Esophagus squamous epithelium (tissue), 5 donors: ENCODE measurements around the gene KRT4. TPM values are rescaled to one million over a fixed set of nuclear protein-coding genes. Genes with fewer than 3 reads are reported as not detected.

Source experiments
- DNase-seq: peaks from one replicate; lab custom pipeline; 2025; lab: John Stamatoyannopoulos, UW
- H3K27ac ChIP-seq, 4 donors: fragments of 200-600 bp; sonication (generic); one replicate each; pipeline ENCODE4 v1.5.1; 2016 to 2019; ENCODE audit warnings: mild to moderate bottlenecking in 1 of 4
- H3K27me3 ChIP-seq, 4 donors: fragments of 200-600 bp; sonication (generic); 1 replicate in 3 of 4; 2 replicates in 1 of 4; pipeline versions ENCODE4 v1.5.1 to v1.6.0; 2017 to 2021; ENCODE audit warnings: antibody characterized with exemption in 1 of 4
- H3K36me3 ChIP-seq, 3 donors: fragments of 200-600 bp; sonication (generic); one replicate each; pipeline ENCODE4 v1.5.1; 2016 to 2019
- H3K4me1 ChIP-seq, 3 donors: fragments of 200-600 bp; sonication (generic); one replicate each; pipeline ENCODE4 v1.5.1; 2017 to 2019
- H3K4me3 ChIP-seq, 4 donors: fragments of 200-600 bp; sonication (generic); 1 replicate in 3 of 4; 2 replicates in 1 of 4; pipeline ENCODE4 v1.5.1; 2016 to 2019; ENCODE audit warnings: mild to moderate bottlenecking in 2 of 4, moderate library complexity in 1 of 4
- H3K9me3 ChIP-seq, 3 donors: fragments of 200-600 bp; sonication (generic); one replicate each; pipeline ENCODE4 v1.5.1; 2016 to 2019
- CTCF ChIP-seq, 6 experiments: fragments of 450-650 bp in 4 of 6; fragments of 200-600 bp in 2 of 6; sonication (generic) in 2 of 6; IDR thresholded peaks; one replicate each; pipeline ENCODE4 v1.5.1; 2016 to 2019; ENCODE audit warnings: antibody characterized with exemption in 6 of 6, mild to moderate bottlenecking in 4 of 6, moderate library complexity in 4 of 6
- POLR2A ChIP-seq, 4 donors: fragments of 450-650 bp; IDR thresholded peaks; one replicate each; pipeline ENCODE4 v1.6.1; 2017; ENCODE audit warnings: antibody characterized with exemption in 4 of 4, mild to moderate bottlenecking in 4 of 4, moderate library complexity in 3 of 4
- WGBS, 2 donors: methylation state at CpG; one replicate each; pipeline ENCODE4 v1.1.5; 2018; 5-methylcytosine and 5-hydroxymethylcytosine counted together
- intact Hi-C: fragments of 100-400 bp; cut with DNase I; formaldehyde crosslinking; loops from one replicate; pipeline ENCODE4 v1.15.0; 2022
- total RNA-seq, 4 donors: library from RNA; depleted of rRNA; stranded (reverse); fragments of >200 nt; gene quantifications; one replicate each; pipeline ENCODE4 v1.1.0, GENCODE V29; 2016
- donor health status: DM: yes; HTN: yes; CAD: no.

The KRT4 gene
- total RNA-seq, 4 donors from 2014 or later: 3,147 to 27,876 (median 8,563) TPM

GRCh38 chr12:52778833-52779232 is 35.1 kb downstream of the KRT4 start:
- DNase-seq: no peak
- no peaks in the 10 kb centered on the region for H3K4me1 ChIP-seq
- no peaks in the 10 kb centered on the region for H3K36me3 ChIP-seq
- intact Hi-C loops: no loop called here
- TF ChIP-seq CTCF (IDR thresholded peaks at IDR 0.05) (no peak), POLR2A (IDR thresholded peaks at IDR 0.05) (no peak)
- H3K9me3 ChIP-seq: no peaks in the 10 kb centered on the region
- H3K27me3 ChIP-seq: peaks cover 0 to 32% (median 0%) of the 10 kb centered on the region in 4 donors
- H3K4me3 ChIP-seq: no peak overlapping the region
- WGBS, 2 donors: 72 to 100% methylated on average over 2 of the region's 2 CpGs
- H3K27ac ChIP-seq: no peak overlapping the region

DNA sequence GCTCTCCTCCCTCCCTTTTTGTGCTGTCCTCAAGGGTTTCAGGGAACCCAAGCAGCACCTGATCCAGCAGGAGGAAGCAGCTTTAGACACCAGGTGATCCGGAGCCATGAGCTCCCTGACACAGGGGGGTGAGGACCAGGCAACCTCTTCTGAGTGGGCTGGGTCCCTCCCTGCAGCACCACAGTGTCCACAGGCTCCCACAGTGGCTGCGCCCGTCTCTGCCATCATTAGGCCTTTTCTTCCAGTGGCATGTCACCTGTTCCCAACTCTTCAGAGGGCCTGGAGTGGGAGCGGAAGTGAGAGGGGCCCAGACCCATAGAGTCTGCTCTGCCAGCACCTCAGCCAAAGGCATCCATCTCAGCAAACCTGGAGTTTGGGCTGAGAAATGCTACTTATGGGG is 36.4 kb downstream of the KRT4 start:
- no CpG with 5 or more reads among the region's 4 CpGs for WGBS, 2 donors
- no peak for DNase-seq
- H3K27me3 ChIP-seq: peaks cover 0 to 29% (median 0%) of the 10 kb centered on the region in 4 donors

DNA sequence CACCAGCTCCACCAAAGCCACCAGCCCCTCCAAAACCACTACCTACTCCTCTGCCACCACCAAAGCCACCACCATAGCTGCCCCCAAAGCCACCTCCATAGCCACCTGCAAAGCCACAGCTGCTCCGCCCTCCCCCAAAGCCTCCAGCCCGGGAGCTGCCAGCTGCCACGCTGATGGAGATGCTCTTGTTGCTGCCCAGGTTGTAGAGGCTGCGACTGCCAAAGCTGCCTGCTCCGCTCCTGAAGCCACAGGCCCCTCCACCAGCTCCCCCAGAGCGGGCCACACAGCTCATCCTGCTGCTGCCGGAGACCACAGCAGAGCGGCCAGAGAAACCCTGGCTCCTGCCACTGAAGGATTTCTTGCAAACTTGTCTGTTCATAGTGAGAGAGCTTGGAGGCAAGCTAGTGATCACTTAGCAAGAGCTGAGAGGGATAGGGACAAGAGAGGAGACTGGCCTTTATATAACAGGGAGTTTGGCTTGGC is 37.0 kb downstream of the KRT4 start, which contains the start of gene KRT76:
TSS of gene KRT76 (minus strand) at position 433 of the 483 bp plus-strand sequence. CDS start at position 379, 54 bp downstream.
- Histone ChIP-seq H3K4me1 (no peaks in the 10 kb centered on the region), H3K36me3 (no peaks in the 10 kb centered on the region), H3K27ac (no peak within 1 kb of the TSS), H3K27me3 (peaks cover 0 to 27% (median 0%) of the 10 kb centered on the region in 4 donors), H3K4me3 (no peak within 1 kb of the TSS), H3K9me3 (no peaks in the 10 kb centered on the region)
- 80 to 87% methylated on average over 5 to 8 of the region's 8 CpGs for WGBS, 2 donors
- DNase-seq: no peak
- intact Hi-C loops: no loop called here
- TF ChIP-seq POLR2A (IDR thresholded peaks at IDR 0.05): no peak
- no peak for TF ChIP-seq CTCF (IDR thresholded peaks at IDR 0.05)

More for the DNA sequence above, 36.4 kb downstream of the KRT4 start:
- H3K9me3 ChIP-seq: no peaks in the 10 kb centered on the region
- H3K36me3 ChIP-seq: no peaks in the 10 kb centered on the region
- H3K4me1 ChIP-seq: no peaks in the 10 kb centered on the region
- H3K27ac ChIP-seq: no peak overlapping the region
- TF ChIP-seq CTCF (IDR thresholded peaks at IDR 0.05): no peak
- no peak for TF ChIP-seq POLR2A (IDR thresholded peaks at IDR 0.05)
- H3K4me3 ChIP-seq: no peak overlapping the region
- intact Hi-C loops: no loop called here

DNA sequence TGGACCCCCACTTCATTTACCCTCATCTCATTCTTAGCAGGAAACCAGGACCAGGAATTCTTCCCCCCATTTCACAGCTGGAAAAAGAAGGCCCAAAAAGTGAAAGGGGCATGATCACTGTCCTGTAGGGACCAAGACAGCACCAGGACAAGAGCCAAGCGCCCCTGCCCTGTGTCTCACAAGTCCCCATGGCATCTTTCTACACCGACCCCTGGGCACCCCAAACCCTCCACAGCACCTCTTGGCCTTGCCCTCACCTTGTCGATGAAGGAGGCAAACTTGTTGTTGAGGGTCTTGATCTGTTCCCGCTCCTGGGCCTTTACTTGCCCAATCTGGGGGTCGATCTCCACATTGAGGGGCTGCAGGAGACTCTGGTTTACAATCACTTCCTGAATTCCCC is 37.5 kb downstream of the KRT4 start:
- TF ChIP-seq CTCF (IDR thresholded peaks at IDR 0.05) (no peak), POLR2A (IDR thresholded peaks at IDR 0.05) (no peak)
- Histone ChIP-seq H3K27ac (no peak overlapping the region), H3K27me3 (peaks cover 0 to 22% (median 0%) of the 10 kb centered on the region in 4 donors), H3K36me3 (no peaks in the 10 kb centered on the region), H3K4me3 (no peak overlapping the region), H3K9me3 (no peaks in the 10 kb centered on the region), H3K4me1 (no peaks in the 10 kb centered on the region)
- no peak for DNase-seq
- intact Hi-C loops: no loop called here
- 69 to 78% methylated on average over 3 of the region's 5 CpGs for WGBS, 2 donors

DNA sequence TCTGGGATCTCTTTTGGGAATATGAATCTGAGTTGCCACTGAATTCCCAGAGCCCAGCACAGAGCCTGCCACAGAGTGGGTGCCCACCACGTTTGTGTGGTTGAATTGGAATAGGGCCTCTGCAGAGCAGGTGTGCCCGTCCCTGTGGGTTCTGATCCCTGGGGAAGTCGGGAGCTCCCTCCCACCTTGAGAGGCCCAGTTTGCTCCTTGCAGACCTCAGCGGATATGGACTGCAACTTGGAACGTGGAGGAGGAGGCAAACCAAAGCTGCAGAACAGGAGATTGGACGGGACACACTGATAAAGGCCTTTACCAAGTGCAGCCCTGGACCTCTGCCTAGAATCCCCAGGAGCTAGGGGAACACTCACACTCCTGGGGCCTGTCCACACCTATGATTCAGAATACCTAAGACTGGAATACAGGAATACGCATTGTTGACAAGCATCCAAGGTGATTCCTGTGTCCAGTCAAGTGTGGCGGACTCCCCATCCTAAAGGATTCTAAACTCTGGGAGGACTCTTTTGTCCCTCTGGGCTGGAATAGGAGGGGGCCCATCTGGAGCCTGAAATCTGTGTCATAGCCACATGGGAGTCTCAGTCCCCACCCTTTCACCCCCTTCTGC is 39.2 kb downstream of the KRT4 start:
- H3K4me1 ChIP-seq: no peaks in the 10 kb centered on the region
- 51 to 86% methylated on average over 5 to 6 of the region's 8 CpGs for WGBS, 2 donors
- no peaks in the 10 kb centered on the region for H3K9me3 ChIP-seq
- H3K4me3 ChIP-seq: no peak overlapping the region
- no peaks in the 10 kb centered on the region for H3K36me3 ChIP-seq
- DNase-seq: no peak
- TF ChIP-seq POLR2A (IDR thresholded peaks at IDR 0.05) (no peak), CTCF (IDR thresholded peaks at IDR 0.05) (no peak)
- H3K27me3 ChIP-seq: peaks cover 0 to 23% (median 0%) of the 10 kb centered on the region in 4 donors
- intact Hi-C loops: no loop called here
- H3K27ac ChIP-seq: no peak overlapping the region
